H1 (cell line): Measurements from ENCODE around the gene SYNDIG1. TPM values are rescaled to one million over a fixed set of nuclear protein-coding genes. Genes with fewer than 3 reads are reported as not detected.

Experiments used
- CTCF ChIA-PET: fragments of 300-600 bp; sonication (Branson Sonifier 250); formaldehyde crosslinking; loops from one replicate; lab custom pipeline; 2021; ENCODE audit not compliant: partially characterized antibody; lab: Charles Lee
- POLR2A ChIA-PET: fragments of 300-600 bp; sonication (Branson Sonifier 250); formaldehyde crosslinking; loops from one replicate; lab custom pipeline; 2021; ENCODE audit warnings: inconsistent platforms; ENCODE audit not compliant: partially characterized antibody; lab: Charles Lee
- DNase-seq, 2 experiments: peaks; one replicate each; pipeline versions ENCODE4 v3.0.0 to v3.0.0-alpha.2; 2010 to 2022; ENCODE audit warnings: low spot score in 2 of 2, low read depth in 1 of 2, mixed read lengths in 1 of 2
- FAIRE-seq: peaks from 2 replicates; lab custom pipeline; 2011; peaks lifted over from hg19 to GRCh38; lab: Jason Lieb, UNC
- H2AFZ ChIP-seq: 2 replicates; pipeline ENCODE4 v1.8.1; 2012; ENCODE audit warnings: low read length, inconsistent platforms
- H2AK5ac ChIP-seq: 2 replicates; pipeline ENCODE4 v1.6.1; 2013; ENCODE audit warnings: low read depth, low read length
- H2BK120ac ChIP-seq: replicated peaks from 2 replicates; pipeline ENCODE3; 2013; ENCODE audit warnings: low read depth, low read length, inconsistent platforms
- H2BK12ac ChIP-seq: 2 replicates; pipeline ENCODE4 v1.6.1; 2013; ENCODE audit warnings: low read depth, low read length
- H2BK15ac ChIP-seq: 2 replicates; pipeline ENCODE4 v1.6.1; 2013; ENCODE audit warnings: low read length
- H2BK20ac ChIP-seq: 2 replicates; pipeline ENCODE4 v1.6.1; 2013; ENCODE audit warnings: low read length
- H2BK5ac ChIP-seq: 2 replicates; pipeline ENCODE4 v1.6.1; 2013; ENCODE audit warnings: low read depth, low read length
- H3K14ac ChIP-seq: 2 replicates; pipeline ENCODE4 v1.6.1; 2013; ENCODE audit warnings: inconsistent platforms; ENCODE audit not compliant: insufficient read length
- H3K18ac ChIP-seq: 2 replicates; pipeline ENCODE4 v1.6.1; 2013; ENCODE audit warnings: low read length; ENCODE audit errors: extremely low read depth
- H3K23ac ChIP-seq: 2 replicates; pipeline ENCODE4 v1.6.1; 2013; ENCODE audit warnings: inconsistent platforms; ENCODE audit not compliant: insufficient read length
- H3K23me2 ChIP-seq: 2 replicates; pipeline ENCODE4 v1.6.1; 2013; ENCODE audit warnings: low read depth, low read length
- H3K27ac ChIP-seq: 2 replicates; pipeline ENCODE4 v1.6.1; 2011; ENCODE audit warnings: low read depth, low read length, inconsistent platforms
- H3K27me3 ChIP-seq, 4 experiments: replicated peaks in 1 of 4; 1 replicate in 1 of 4; 2 replicates in 3 of 4; pipeline versions ENCODE4 v1.6.1 to v1.8.1; 2011 to 2013; ENCODE audit warnings: low read length in 3 of 4, mild to moderate bottlenecking in 3 of 4, inconsistent platforms in 2 of 4, mixed read lengths in 2 of 4, moderate library complexity in 1 of 4; ENCODE audit not compliant: control insufficient read depth in 3 of 4, insufficient read depth in 3 of 4; ENCODE audit errors: extremely low read depth in 1 of 4
- H3K36me3 ChIP-seq, 4 experiments: 2 replicates each; pipeline versions ENCODE4 v1.6.1 to v1.8.1; 2011 to 2013; ENCODE audit warnings: mild to moderate bottlenecking in 4 of 4, low read length in 3 of 4, moderate library complexity in 2 of 4, control low read depth in 1 of 4, inconsistent platforms in 1 of 4; ENCODE audit not compliant: insufficient read depth in 4 of 4, control insufficient read depth in 2 of 4
- H3K4ac ChIP-seq: replicated peaks from 2 replicates; pipeline ENCODE3; 2013; ENCODE audit warnings: low read length, low read depth, mixed read lengths, inconsistent platforms; ENCODE audit not compliant: insufficient read length
- H3K4me1 ChIP-seq, 4 experiments: replicated peaks in 1 of 4; 1 replicate in 1 of 4; 2 replicates in 3 of 4; pipeline versions ENCODE4 v1.6.1 to v1.8.1; 2011 to 2013; ENCODE audit warnings: low read length in 3 of 4, inconsistent platforms in 2 of 4, mixed read lengths in 1 of 4; ENCODE audit not compliant: insufficient read depth in 4 of 4, control insufficient read depth in 3 of 4
- H3K4me2 ChIP-seq, 2 experiments: 2 replicates each; pipeline versions ENCODE4 v1.6.1 to v1.8.1; 2011 to 2013; ENCODE audit warnings: low read depth in 2 of 2, low read length in 2 of 2, control low read depth in 1 of 2, inconsistent platforms in 1 of 2, mild to moderate bottlenecking in 1 of 2; ENCODE audit not compliant: insufficient read depth in 1 of 2
- H3K4me3 ChIP-seq, 4 experiments: fragments of 200-600, 300-600 bp in 1 of 4; sonication (generic), shearing (Covaris generic), sonication (Bioruptor Twin) in 1 of 4; 2 replicates each; pipeline versions ENCODE4 v1.5.1 to v1.8.1; 2011 to 2016; ENCODE audit warnings: low read length in 4 of 4, low read depth in 3 of 4, control low read depth in 2 of 4, inconsistent platforms in 2 of 4, mild to moderate bottlenecking in 2 of 4, mixed read lengths in 1 of 4, moderate library complexity in 1 of 4; ENCODE audit not compliant: insufficient read depth in 2 of 4; ENCODE audit errors: extremely low read depth in 1 of 4
- H3K56ac ChIP-seq: replicated peaks from 2 replicates; pipeline ENCODE3; 2013; ENCODE audit warnings: low read depth, mild to moderate bottlenecking, mixed read lengths, low read length, inconsistent platforms; ENCODE audit not compliant: insufficient read length
- H3K79me1 ChIP-seq: 2 replicates; pipeline ENCODE4 v1.6.1; 2013; ENCODE audit warnings: low read depth, low read length, control low read depth
- H3K79me2 ChIP-seq, 2 experiments: 2 replicates each; pipeline versions ENCODE4 v1.6.1 to v1.8.1; 2012 to 2013; ENCODE audit warnings: low read length in 2 of 2, mild to moderate bottlenecking in 2 of 2, inconsistent platforms in 1 of 2; ENCODE audit not compliant: insufficient read depth in 2 of 2, control insufficient read depth in 1 of 2
- H3K9ac ChIP-seq, 4 experiments: replicated peaks in 1 of 4; 1 replicate in 1 of 4; 2 replicates in 3 of 4; pipeline versions ENCODE4 v1.6.1 to v1.8.1; 2011 to 2013; ENCODE audit warnings: low read depth in 3 of 4, low read length in 3 of 4, control low read depth in 2 of 4, mild to moderate bottlenecking in 2 of 4, moderate library complexity in 2 of 4, inconsistent platforms in 1 of 4; ENCODE audit errors: extremely low read depth in 1 of 4
- H3K9me3 ChIP-seq, 2 experiments: 2 replicates each; pipeline versions ENCODE4 v1.6.1 to v1.8.1; 2012 to 2013; ENCODE audit warnings: mild to moderate bottlenecking in 2 of 2, moderate library complexity in 2 of 2, control low read depth in 1 of 2, inconsistent platforms in 1 of 2, low read depth in 1 of 2, low read length in 1 of 2, mixed read lengths in 1 of 2; ENCODE audit not compliant: insufficient read depth in 2 of 2
- H4K20me1 ChIP-seq, 2 experiments: replicated peaks in 1 of 2; 2 replicates each; pipeline versions ENCODE3 to v1.8.1; 2011 to 2013; ENCODE audit warnings: inconsistent platforms in 2 of 2, low read length in 2 of 2, mild to moderate bottlenecking in 1 of 2; ENCODE audit not compliant: insufficient read depth in 2 of 2, control insufficient read depth in 1 of 2
- H4K5ac ChIP-seq: 2 replicates; pipeline ENCODE4 v1.6.1; 2013; ENCODE audit warnings: low read length, low read depth, mixed read lengths, inconsistent platforms; ENCODE audit not compliant: insufficient read length
- H4K8ac ChIP-seq: 2 replicates; pipeline ENCODE4 v1.8.0; 2013; ENCODE audit warnings: mild to moderate bottlenecking, moderate library complexity, low read length, inconsistent platforms; ENCODE audit not compliant: insufficient read depth; ENCODE audit errors: extremely low read depth
- H4K91ac ChIP-seq: replicated peaks from 2 replicates; pipeline ENCODE3; 2013; ENCODE audit warnings: low read length, mixed read lengths, inconsistent platforms; ENCODE audit not compliant: insufficient read length
- CBX8 ChIP-seq: fragments of 300-800, 300-1000 bp; sonication (generic); IDR thresholded peaks from 2 replicates; pipeline ENCODE4 v1.7.1; 2016; ENCODE audit warnings: low read depth, low read length, borderline replicate concordance
- CTBP2 ChIP-seq: IDR thresholded peaks from 2 replicates; pipeline ENCODE4 v1.7.0; 2011; ENCODE audit warnings: borderline replicate concordance, mild to moderate bottlenecking, moderate library complexity, mixed read lengths, low read length; ENCODE audit not compliant: insufficient read depth, insufficient read length
- KDM1A ChIP-seq: fragments of 200-600, 300-600 bp; sonication (generic); IDR thresholded peaks from 2 replicates; pipeline ENCODE4 v1.7.1; 2016; ENCODE audit warnings: mild to moderate bottlenecking, low read length, borderline replicate concordance
- NANOG ChIP-seq: IDR thresholded peaks from 2 replicates; pipeline ENCODE4 v1.6.1; 2011; ENCODE audit warnings: low read length, low read depth, mild to moderate bottlenecking, inconsistent platforms; ENCODE audit not compliant: insufficient read depth, poor library complexity, severe bottlenecking
- SIX5 ChIP-seq: IDR thresholded peaks from 2 replicates; pipeline ENCODE4 v1.6.1; 2011; ENCODE audit warnings: mild to moderate bottlenecking, low read depth, low read length
- SP2 ChIP-seq: IDR thresholded peaks from 2 replicates; pipeline ENCODE4 v1.6.1; 2012; ENCODE audit warnings: mild to moderate bottlenecking, low read length, inconsistent platforms
- SUZ12 ChIP-seq: fragments of 200-600 bp; sonication (generic); IDR thresholded peaks from 2 replicates; pipeline ENCODE4 v1.6.1; 2012; ENCODE audit warnings: mild to moderate bottlenecking, inconsistent platforms, low read length, moderate library complexity, mixed read lengths
- WGBS, 2 experiments: shearing (Covaris generic) in 1 of 2; methylation state at CpG; one replicate each; pipeline versions ENCODE4 v1.1.6 to v1.1.7; 2013 to 2015; ENCODE audit warnings: low lambda C conversion rate in 2 of 2, mixed read lengths in 2 of 2, inconsistent platforms in 1 of 2, low coverage in 1 of 2, missing lambda C conversion rate in 1 of 2; ENCODE audit not compliant: insufficient replicate concordance in 2 of 2, insufficient coverage in 1 of 2, insufficient read length in 1 of 2; ENCODE audit errors: extremely low coverage in 1 of 2, missing lambda C conversion rate in 1 of 2; 5-methylcytosine and 5-hydroxymethylcytosine counted together
- polyA plus RNA-seq, 7 experiments: library from polyadenylated mRNA; depleted of rRNA in 3 of 7; stranded (reverse) in 5 of 7; unstranded in 2 of 7; fragments of >200 nt in 5 of 7; fragments of 200-250 nt in 2 of 7; gene quantifications; 1 replicate in 5 of 7; 2 replicates in 1 of 7; 4 replicates in 1 of 7; pipeline versions ENCODE4 v1.2.1 to v1.2.3, GENCODE V29; 2011 to 2013; ENCODE audit warnings: missing spikeins in 2 of 7, mixed read lengths in 2 of 7
- total RNA-seq: library from RNA; stranded (reverse); fragmentation: NEBNext Ultra II Directional; extraction: Animal tissue kit (Norgen Biotek cat#: 25700); gene quantifications from 2 replicates; pipeline ENCODE4 v1.2.1, GENCODE V29; 2021

SYNDIG1 gene
- total and polyA plus RNA-seq, 2 of the 8 experiments (the other 6 are each of a cell fraction or from before 2014, with no cell fraction given) = 6.5 to 7.8 TPM

GRCh38 chr20:24647713-24648112 lies 178.3 kb downstream of the SYNDIG1 start:
- H3K79me2 ChIP-seq = no peaks in the 10 kb centered on the region
- H2AK5ac ChIP-seq = no peak overlapping the region
- no peak overlapping the region for H3K23ac ChIP-seq
- H4K8ac ChIP-seq = no peak overlapping the region
- no peak overlapping the region for H2BK12ac ChIP-seq
- DNase-seq (no peak), FAIRE-seq (no peak)
- no peak overlapping the region for H3K4me3 ChIP-seq
- H3K27me3 ChIP-seq = no peaks in the 10 kb centered on the region
- no peak overlapping the region for H4K91ac ChIP-seq
- no peaks in the 10 kb centered on the region; the same call in 1 of the 2 replicates for H3K79me1 ChIP-seq
- ChIA-PET POLR2A (no interaction called here), CTCF (no interaction called here)
- H2BK15ac ChIP-seq = no peak overlapping the region
- no peaks in the 10 kb centered on the region for H3K9me3 ChIP-seq
- no peak overlapping the region for H3K4me2 ChIP-seq
- H3K9ac ChIP-seq = no peak overlapping the region
- H2BK5ac ChIP-seq = no peak overlapping the region
- no peak overlapping the region for H2AFZ ChIP-seq
- no peak overlapping the region for H4K5ac ChIP-seq
- H3K27ac ChIP-seq = no peak overlapping the region
- H3K18ac ChIP-seq = no peak overlapping the region
- H2BK20ac ChIP-seq = no peak overlapping the region
- H3K4me1 ChIP-seq = no peaks in the 10 kb centered on the region
- H3K36me3 ChIP-seq = no peaks in the 10 kb centered on the region
- no peaks in the 10 kb centered on the region for H3K23me2 ChIP-seq
- H3K14ac ChIP-seq = no peak overlapping the region
- no peaks in the 10 kb centered on the region for H4K20me1 ChIP-seq
- 81% methylated on average over 2 of the region's 2 CpGs; no CpG with 5 or more reads in 1 of the 2 experiments for WGBS, 2 experiments
- H2BK120ac ChIP-seq = no peak overlapping the region
- H3K4ac ChIP-seq = no peak overlapping the region
- no peak overlapping the region for H3K56ac ChIP-seq
- TF ChIP-seq KDM1A (no peak), NANOG (no peak), CTBP2 (no peak), CBX8 (no peak), SUZ12 (no peak), SP2 (no peak), SIX5 (no peak)
